Epithelial cell of proximal tubule (primary cell): ENCODE data around the gene MED25. TPM values are rescaled to one million over a fixed set of nuclear protein-coding genes. Genes with fewer than 3 reads are reported as not detected.

ENCODE experiments used
- DNase-seq: peaks from one replicate; pipeline ENCODE4 v3.0.0-alpha.2; 2011; ENCODE audit warnings: low read depth
- H3K4me3 ChIP-seq: 2 replicates; pipeline ENCODE4 v1.5.1; 2011; ENCODE audit warnings: low read depth, mild to moderate bottlenecking, low read length
- CTCF ChIP-seq: conservative IDR thresholded peaks from 2 replicates; pipeline ENCODE4 v1.5.1; 2012; ENCODE audit warnings: low read depth, mild to moderate bottlenecking, low read length
- total RNA-seq: library from RNA; depleted of rRNA; stranded (reverse); fragments of >200 nt; gene quantifications from 2 replicates; pipeline ENCODE4 v1.2.3, GENCODE V29; 2015

Gene MED25
- total RNA-seq, 1 donor from 2014 or later: 34.8 TPM

DNA sequence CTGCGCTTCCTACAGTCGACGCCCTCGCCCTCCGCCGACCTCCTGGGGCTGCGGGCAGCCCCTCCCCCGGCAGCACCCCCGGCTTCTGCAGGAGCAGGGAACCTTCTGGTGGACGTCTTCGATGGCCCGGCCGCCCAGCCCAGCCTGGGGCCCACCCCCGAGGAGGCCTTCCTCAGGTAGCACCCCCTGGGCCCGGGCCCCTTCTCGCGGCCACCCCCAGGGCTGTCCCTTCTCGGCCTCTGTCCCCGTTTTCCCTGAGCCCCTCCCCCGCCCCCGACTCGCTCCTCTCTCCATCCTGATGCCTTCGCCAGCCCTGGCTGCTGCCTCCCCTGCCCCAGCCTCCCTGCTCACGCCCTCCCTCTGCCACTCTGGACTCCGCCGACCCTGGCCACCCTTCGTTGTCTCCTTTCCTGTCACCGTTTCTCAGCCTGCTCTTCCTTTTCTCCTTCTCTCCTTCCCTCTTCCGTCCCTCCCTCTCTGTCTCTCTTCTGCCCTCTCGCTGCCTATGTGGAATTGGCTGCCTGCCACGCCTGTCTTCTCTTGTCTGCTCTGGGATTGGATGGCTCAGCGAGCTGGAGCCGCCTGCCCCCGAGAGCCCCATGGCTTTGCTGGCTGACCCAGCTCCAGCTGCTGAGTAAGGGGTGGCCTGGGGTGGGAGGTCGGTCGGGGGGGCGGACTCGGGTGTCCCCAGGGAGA lies 16.0 kb upstream of the MED25 start:
- peak; percentile 10 for TF ChIP-seq CTCF
- DNase-seq: no peak
- H3K4me3 ChIP-seq: peak overlapping the region; percentile 14

- no peak for TF ChIP-seq CTCF
- DNase-seq: no peak
- peak overlapping the region; percentile 5 for H3K4me3 ChIP-seq
Observed at GRCh38 chr19:49802836-49803528, 15.1 kb upstream of the MED25 start.

GRCh38 chr19:49803529-49803856 lies 14.6 kb upstream of the MED25 start:
- H3K4me3 ChIP-seq: no peak overlapping the region
- TF ChIP-seq CTCF: no peak
- DNase-seq: no peak

- TF ChIP-seq CTCF: no peak
- no peak for DNase-seq
- no peak overlapping the region for H3K4me3 ChIP-seq
Observed at GRCh38 chr19:49805822-49806619, 12.1 kb upstream of the MED25 start.

DNA sequence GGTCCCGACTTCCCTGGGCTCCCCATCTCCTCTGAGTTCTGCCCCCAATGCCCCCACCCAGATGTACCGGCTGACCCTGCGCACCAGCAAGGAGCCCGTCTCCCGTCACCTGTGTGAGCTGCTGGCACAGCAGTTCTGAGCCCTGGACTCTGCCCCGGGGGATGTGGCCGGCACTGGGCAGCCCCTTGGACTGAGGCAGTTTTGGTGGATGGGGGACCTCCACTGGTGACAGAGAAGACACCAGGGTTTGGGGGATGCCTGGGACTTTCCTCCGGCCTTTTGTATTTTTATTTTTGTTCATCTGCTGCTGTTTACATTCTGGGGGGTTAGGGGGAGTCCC lies 11.5 kb upstream of the MED25 start:
- H3K4me3 ChIP-seq: no peak overlapping the region
- no peak for DNase-seq
- TF ChIP-seq CTCF: no peak

GRCh38 chr19:49807058-49807903 lies 10.8 kb upstream of the MED25 start:
- TF ChIP-seq CTCF: no peak
- no peak overlapping the region for H3K4me3 ChIP-seq
- no peak for DNase-seq
